Sigmoid colon (tissue), 4 donors: Measurements from ENCODE around the gene WRAP73.

Experiments
- CTCF ChIP-seq, 4 experiments: fragments of 450-650 bp in 3 of 4; fragments of 200-600 bp in 1 of 4; IDR thresholded peaks; one replicate each; pipeline ENCODE4 v1.5.1; 2016 to 2019; ENCODE audit warnings: antibody characterized with exemption in 4 of 4, mild to moderate bottlenecking in 3 of 4, moderate library complexity in 2 of 4
- EP300 ChIP-seq, 4 donors: sonication (generic); formaldehyde crosslinking; IDR thresholded peaks; one replicate each; pipeline ENCODE4 v1.6.1; 2017; ENCODE audit warnings: antibody characterized with exemption in 4 of 4
- POLR2A ChIP-seq, 2 donors: fragments of 450-650 bp; IDR thresholded peaks; one replicate each; pipeline ENCODE4 v1.6.1; 2016; ENCODE audit warnings: antibody characterized with exemption in 2 of 2, mild to moderate bottlenecking in 2 of 2, moderate library complexity in 2 of 2
- POLR2AphosphoS5 ChIP-seq, 4 donors: sonication (generic); formaldehyde crosslinking; IDR thresholded peaks; one replicate each; pipeline ENCODE4 v1.6.1; 2017; ENCODE audit warnings: antibody characterized with exemption in 4 of 4

GRCh38 chr1:3657096-3657475 lies 7.2 kb upstream of the WRAP73 start:
- no peak for TF ChIP-seq CTCF (IDR thresholded peaks at IDR 0.05)
- TF ChIP-seq POLR2AphosphoS5 (IDR thresholded peaks at IDR 0.05), result no peak
- TF ChIP-seq EP300 (IDR thresholded peaks at IDR 0.05), result no peak
- TF ChIP-seq POLR2A (IDR thresholded peaks at IDR 0.05), result no peak
